Measurements from ENCODE around the gene MAEA.
"Not testable (repeated sequence)": the region's sequence is repeated elsewhere in the genome, so short reads cannot be mapped to it uniquely, and the experiment has no call there.

The MAEA gene

GRCh38 chr4:1329408-1330371, 40.0 kb downstream of the MAEA start:
- no peak for DNase-seq (ENCODE audit: low read depth, low spot score)
- no peak overlapping the region for H3K4me3 ChIP-seq (ENCODE audit: low read length)

- no peak overlapping the region for H3K4me3 ChIP-seq (ENCODE audit: low read length)
- DNase-seq (ENCODE audit: low read depth, low spot score), result peak; percentile 92
These were observed 41.3 kb downstream of the MAEA start for GRCh38 chr4:1330761-1331590.

- DNase-seq (ENCODE audit: low read depth, low spot score), result no peak
- H3K4me3 ChIP-seq (ENCODE audit: low read length), result no peak overlapping the region
These were observed 42.1 kb downstream of the MAEA start for GRCh38 chr4:1331591-1332353.

GRCh38 chr4:1332686-1333085, 43.0 kb downstream of the MAEA start:
- H3K4me3 ChIP-seq (ENCODE audit: low read length), result no peak overlapping the region
- DNase-seq (ENCODE audit: low read depth, low spot score), result no peak

- DNase-seq (ENCODE audit: low read depth, low spot score), result no peak
- no peak overlapping the region for H3K4me3 ChIP-seq (ENCODE audit: low read length)
These were observed 43.6 kb downstream of the MAEA start for GRCh38 chr4:1333256-1333655.

GRCh38 chr4:1333851-1334578, 44.3 kb downstream of the MAEA start:
- DNase-seq (ENCODE audit: low read depth, low spot score), result not testable (repeated sequence)

GRCh38 chr4:1334579-1334895, 44.8 kb downstream of the MAEA start:
- no peak for DNase-seq (ENCODE audit: low read depth, low spot score)
- no peak overlapping the region for H3K4me3 ChIP-seq (ENCODE audit: low read length)

More at GRCh38 chr4:1333851-1334578, 44.3 kb downstream of the MAEA start:
- H3K4me3 ChIP-seq (ENCODE audit: low read length), result not testable (repeated sequence)

- H3K4me3 ChIP-seq (ENCODE audit: low read length); DNase-seq (ENCODE audit: low read depth, low spot score): not testable (repeated sequence)
These were observed 45.6 kb downstream of the MAEA start for GRCh38 chr4:1335193-1335883.

- H3K4me3 ChIP-seq (ENCODE audit: low read length), result no peak overlapping the region
- DNase-seq (ENCODE audit: low read depth, low spot score), result no peak
These were observed 46.4 kb downstream of the MAEA start for GRCh38 chr4:1336088-1336491.

- DNase-seq (ENCODE audit: low read depth, low spot score), result no peak
These were observed 47.7 kb downstream of the MAEA start for GRCh38 chr4:1337376-1337831.

GRCh38 chr4:1337951-1338751, 48.5 kb downstream of the MAEA start:
- no peak for DNase-seq (ENCODE audit: low read depth, low spot score)
- no peak overlapping the region for H3K4me3 ChIP-seq (ENCODE audit: low read length)

More at GRCh38 chr4:1337376-1337831, 47.7 kb downstream of the MAEA start:
- no peak overlapping the region for H3K4me3 ChIP-seq (ENCODE audit: low read length)

GRCh38 chr4:1338752-1339414, 49.2 kb downstream of the MAEA start:
- H3K4me3 ChIP-seq (ENCODE audit: low read length), result no peak overlapping the region
- no peak for DNase-seq (ENCODE audit: low read depth, low spot score)

GRCh38 chr4:1339489-1339888, 49.8 kb downstream of the MAEA start:
- H3K4me3 ChIP-seq (ENCODE audit: low read length), result no peak overlapping the region
- no peak for DNase-seq (ENCODE audit: low read depth, low spot score)

- no peak for DNase-seq (ENCODE audit: low read depth, low spot score)
- H3K4me3 ChIP-seq (ENCODE audit: low read length), result no peak overlapping the region
These were observed 50.6 kb downstream of the MAEA start for GRCh38 chr4:1340181-1340747.

- DNase-seq (ENCODE audit: low read depth, low spot score), result no peak
These were observed 51.2 kb downstream of the MAEA start for GRCh38 chr4:1340861-1341260.

GRCh38 chr4:1342003-1342402, 52.3 kb downstream of the MAEA start:
- H3K4me3 ChIP-seq (ENCODE audit: low read length), result no peak overlapping the region
- no peak for DNase-seq (ENCODE audit: low read depth, low spot score)

More at GRCh38 chr4:1340861-1341260, 51.2 kb downstream of the MAEA start:
- no peak overlapping the region for H3K4me3 ChIP-seq (ENCODE audit: low read length)
